DMS79 treated with DMSO at 0.1 percent for 48 hours (cell line): ENCODE results near the gene AHRR.
A peak's percentile ranks its signal among the peaks of the same experiment; 100 is the strongest.
"Not testable (repeated sequence)": the region's sequence is repeated elsewhere in the genome, so short reads cannot be mapped to it uniquely, and the experiment has no call there.

ENCODE experiments used
- DNase-seq: peaks from one replicate; lab custom pipeline; 2025; lab: John Stamatoyannopoulos, UW

AHRR gene

DNA sequence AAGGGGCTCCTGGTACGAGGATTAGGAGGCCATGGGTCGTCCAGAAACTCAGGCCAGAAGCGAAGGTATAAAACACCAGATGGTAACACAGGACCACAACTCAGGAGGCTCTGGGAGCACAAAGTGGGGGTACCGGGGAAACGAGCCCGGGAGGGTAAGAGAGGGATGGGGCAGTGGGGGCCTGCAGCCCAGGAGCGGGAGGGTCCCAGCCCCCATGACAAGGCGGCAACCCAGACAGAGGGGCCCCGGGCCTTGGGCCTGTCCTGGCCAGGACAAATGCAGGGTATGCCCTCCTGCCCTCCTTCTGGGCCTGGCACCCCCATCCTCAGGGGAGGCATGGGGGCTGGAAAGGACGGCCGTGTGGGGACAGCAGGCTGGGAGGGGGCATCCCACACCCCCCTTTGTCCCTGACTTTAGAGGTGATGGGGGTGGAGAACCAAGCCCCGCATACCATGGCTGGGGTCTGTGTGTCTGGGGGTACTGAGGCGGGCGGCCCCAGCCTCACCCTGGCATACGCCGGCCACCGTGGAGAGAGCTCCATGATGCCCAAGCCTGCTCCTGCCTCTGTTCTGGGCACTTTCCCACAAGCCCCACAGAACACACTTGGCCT lies 74.5 kb downstream of the AHRR start:
- DNase-seq = no peak

- no peak for DNase-seq
Observed at GRCh38 chr5:396531-396961, 75.0 kb downstream of the AHRR start.

- not testable (repeated sequence) for DNase-seq
Observed at GRCh38 chr5:398141-398474, 76.6 kb downstream of the AHRR start.

DNA sequence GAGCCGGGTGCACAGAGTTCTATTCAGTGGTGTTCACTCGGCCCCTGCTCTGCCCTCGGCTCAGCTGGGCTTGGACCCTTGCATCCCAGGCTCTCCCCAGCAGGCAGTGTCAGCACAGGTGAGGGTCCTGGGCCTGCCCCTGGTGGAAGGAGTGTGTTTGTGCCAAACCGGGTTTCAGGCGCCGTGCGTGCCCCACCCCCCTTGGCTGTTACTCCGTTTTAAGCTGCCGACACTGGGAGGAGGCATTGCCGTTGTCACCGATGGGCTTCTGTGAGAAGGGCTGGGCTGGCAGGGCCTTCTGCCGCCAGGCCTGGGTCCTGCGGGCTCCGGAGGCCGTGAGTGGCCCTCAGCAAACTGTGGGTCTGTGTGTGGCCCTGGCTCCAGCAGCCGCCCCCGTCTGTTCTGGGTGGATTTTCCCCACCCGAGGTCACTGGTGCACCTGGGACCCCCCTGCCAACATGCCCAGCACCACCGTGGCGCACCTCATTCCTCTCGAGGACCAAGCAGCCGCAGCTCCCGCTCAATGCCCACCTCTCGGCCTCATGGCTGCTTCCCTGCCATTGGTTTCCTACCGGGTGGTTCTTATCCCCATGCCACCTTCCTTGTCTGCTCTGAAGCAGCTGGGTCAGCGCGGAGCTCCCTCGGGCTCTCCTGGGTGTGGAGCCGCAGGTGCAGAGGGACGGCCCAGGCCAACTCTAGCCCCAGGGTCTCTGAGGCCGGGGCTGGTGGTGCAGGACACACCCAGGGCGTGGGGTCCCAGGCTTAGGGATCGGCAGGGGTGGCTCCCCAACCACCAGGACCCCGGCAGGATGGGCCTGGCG lies 77.2 kb downstream of the AHRR start:
- DNase-seq = no peak

- DNase-seq = peak; percentile 90
Observed at GRCh38 chr5:399296-400281, 78.1 kb downstream of the AHRR start.

DNA sequence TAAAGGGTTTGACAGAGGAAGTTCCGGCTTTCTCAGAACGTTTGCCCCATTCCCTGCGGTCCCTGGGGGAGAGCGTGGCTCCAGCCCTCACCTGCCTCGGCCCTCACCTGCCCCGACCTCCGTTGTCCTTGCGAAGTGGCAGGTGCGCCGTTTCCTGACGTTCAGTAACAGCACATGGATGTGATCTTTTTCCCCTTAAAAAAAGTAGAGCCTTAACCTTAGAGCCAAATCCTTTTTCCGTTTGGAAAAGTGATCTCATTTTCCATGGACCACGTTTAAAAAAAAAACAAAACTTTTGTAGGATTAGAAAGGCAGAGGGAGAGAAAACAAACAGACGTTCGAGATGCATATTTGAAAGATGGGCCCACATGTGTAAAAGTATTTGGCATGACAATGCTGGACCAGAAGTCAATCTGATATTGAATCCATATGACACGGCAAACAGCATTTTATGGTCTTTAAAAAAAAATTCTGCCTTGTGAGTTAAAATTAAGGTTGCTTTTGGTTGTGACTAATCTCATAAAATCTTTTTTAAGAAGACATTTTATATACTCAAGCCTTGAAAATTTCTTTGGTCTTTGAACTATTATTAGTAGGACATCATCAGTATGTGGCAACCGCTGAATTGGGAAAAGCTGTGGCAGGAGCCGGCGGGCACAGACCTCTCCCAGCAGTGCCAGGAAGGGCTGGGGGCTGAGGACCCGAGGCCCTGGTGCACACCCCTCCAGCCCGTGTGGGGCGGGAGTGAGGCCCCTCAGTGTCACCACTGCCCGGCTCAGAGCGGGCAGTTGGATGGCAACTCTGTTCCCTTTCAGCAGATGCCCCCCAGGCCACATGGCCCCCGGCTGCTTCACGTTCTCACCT lies 79.0 kb downstream of the AHRR start:
- no peak for DNase-seq

DNA sequence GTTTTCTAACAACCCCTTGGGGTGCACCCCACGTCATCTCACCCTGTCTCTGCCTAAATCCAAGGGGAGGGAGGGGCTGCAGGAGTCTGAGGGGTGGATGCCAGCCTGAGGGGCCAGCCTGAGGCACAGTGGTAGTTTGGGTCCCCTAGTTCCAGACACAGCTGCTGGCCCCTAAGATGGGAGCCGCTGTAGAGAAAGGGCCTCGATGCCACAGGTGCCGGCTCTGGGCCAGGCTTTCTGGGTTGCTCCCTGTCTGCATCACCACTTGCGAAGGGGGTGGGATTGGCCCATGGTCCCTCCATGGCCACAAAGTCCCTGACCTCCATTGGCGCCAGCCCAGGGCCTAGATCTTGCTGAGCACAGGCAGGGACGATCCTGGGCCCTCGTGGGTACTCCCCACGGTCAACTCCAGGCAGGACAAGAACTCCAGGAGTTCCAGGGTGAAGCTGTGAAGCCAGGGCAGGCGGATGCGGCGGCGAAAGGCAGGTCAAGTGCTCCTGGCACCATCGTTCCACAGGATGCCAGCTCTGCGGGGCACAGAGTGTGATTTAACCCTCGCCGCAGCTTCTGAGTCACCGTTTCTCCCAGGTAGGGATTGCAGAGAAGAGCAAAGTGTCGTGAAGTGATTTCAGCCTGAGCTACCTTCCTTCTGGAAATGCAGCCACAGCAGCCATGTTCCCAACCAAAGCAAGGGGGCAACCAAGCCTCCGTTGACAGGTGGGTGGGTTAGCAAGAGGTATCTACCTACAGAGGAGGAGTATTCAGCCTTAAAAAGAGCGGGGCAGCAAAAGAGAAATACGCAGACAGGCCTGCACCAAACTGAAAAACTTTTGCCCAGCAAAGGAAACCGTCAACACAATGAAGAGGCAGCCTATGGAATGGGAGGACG lies 79.9 kb downstream of the AHRR start:
- DNase-seq = no peak

DNA sequence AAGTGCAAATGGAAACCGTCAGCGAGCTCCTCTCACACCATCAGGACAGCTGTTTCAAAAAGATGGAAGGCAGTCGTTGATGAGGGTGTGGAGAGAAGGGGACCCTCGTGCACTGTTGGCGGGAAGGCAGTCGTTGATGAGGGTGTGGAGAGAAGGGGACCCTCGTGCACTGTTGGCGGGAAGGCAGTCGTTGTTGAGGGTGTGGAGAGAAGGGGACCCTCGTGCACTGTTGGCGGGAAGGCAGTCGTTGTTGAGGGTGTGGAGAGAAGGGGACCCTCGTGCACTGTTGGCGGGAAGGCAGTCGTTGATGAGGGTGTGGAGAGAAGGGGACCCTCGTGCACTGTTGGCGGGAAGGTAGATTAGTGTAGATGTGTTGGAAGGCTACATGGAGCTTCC lies 80.7 kb downstream of the AHRR start:
- DNase-seq = not testable (repeated sequence)

- DNase-seq = no peak
Observed at GRCh38 chr5:402615-403359, 81.3 kb downstream of the AHRR start.

DNA sequence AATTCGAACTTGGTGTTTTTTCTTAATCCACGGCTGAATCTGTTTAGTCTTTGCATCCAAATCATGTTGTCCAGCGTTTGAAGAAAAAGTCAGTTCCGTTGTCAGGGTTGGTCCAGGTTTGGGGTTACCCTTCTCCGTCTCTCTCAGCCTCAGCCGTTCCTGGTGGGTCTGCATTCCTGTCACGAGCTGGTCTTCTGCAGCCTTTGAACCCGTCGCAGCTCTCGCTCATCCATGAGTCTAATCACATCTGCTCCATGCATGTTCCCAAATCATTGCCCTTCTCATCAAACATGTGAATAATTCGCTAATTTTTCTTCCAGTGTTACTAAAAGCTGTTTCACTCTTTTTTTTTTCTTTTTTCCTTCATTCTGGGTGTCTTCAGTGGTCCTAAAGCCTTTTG lies 82.5 kb downstream of the AHRR start:
- no peak for DNase-seq

DNA sequence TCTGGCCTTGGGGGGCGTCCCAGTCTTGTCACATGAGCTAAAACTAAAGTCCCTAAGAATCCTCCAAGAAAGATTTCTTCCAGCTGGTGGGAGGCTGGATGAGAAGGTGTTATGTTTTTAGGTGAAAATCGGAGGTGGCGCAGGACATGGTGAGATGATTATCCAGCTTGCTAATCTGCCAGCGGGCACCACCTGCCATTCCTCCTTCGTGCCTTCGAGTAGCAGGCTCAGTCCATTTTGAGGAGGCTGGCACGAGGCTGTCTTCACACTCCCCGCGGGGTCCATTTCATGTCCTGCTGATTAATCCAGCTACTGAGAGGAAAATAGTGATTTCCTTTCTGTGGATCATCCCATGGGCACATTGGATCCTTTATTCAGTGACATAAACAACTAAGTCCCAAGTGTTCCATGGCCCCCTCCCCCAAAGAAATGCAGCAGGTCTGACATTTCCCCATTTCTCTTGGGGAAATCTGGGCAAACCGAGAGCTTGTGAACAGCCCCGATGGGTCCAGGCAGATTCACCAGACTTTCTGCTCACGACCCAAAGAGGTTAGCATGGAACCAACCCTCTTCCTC lies 83.2 kb downstream of the AHRR start:
- no peak for DNase-seq

DNA sequence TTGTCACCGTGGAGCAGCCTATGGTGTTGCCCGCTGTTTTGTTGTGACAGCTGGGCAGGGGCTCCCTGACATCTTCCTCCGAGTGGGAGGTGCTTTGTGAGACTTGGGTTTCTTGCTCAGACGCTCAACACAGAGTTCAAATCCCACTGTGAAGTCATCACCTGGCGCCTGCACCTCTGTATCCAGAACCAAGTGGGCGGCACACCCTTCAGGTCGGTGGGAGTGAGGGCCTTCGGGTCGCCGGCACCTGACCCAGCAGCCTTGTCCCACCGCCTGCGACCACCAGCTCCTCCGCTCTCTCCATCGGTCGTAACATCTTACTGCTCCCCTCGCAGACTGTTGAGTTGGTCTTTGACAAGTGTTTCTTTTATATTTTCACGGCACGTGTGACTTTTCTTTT lies 83.9 kb downstream of the AHRR start:
- DNase-seq = no peak

GRCh38 chr5:406041-406440 lies 84.5 kb downstream of the AHRR start:
- DNase-seq = no peak

GRCh38 chr5:407051-407450 lies 85.5 kb downstream of the AHRR start:
- no peak for DNase-seq

DNA sequence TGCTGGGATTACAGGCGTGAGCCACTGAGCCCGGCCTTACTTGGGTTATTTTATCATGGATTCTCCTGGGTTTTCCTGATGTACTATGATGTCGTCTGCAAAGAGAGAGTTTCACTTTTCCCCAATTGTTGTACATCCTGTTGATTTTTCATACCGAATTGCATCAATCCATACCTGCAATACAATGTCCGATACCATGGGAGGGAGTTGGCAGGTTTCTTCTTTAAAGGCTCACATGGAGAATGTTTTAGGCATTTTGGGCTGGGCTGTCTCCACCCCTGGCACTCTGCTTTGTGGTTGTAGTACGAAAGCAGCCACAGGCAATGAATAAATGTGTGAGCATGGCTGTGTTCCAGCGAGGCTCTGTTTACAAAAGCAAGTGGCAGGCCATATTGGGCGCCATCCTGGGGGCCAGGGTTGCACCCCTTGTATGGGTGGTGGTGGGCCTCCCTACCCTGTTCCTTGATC lies 86.3 kb downstream of the AHRR start:
- DNase-seq = no peak

- no peak for DNase-seq
Observed at GRCh38 chr5:410911-411517, 89.5 kb downstream of the AHRR start.

DNA sequence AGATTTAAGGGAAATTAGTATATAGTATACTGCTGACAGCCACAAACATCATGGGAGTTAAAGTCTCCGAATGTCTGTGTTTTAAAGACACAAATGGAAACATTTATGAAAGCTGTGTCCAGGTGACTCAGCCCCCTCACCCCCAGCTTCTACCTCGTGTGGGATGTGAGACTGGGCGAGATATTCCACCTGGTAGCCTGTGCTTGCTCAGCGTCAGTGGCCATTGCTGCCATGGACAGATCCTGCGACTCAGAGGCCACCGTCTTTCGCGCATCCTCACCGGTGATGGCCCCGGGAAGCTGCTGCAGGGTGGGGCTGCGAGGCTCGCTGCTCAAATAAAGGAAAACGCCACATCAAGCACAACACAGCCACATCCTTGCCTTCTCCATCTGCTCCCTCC lies 90.2 kb downstream of the AHRR start:
- DNase-seq = no peak

GRCh38 chr5:414991-415927 lies 93.7 kb downstream of the AHRR start:
- not testable (repeated sequence) for DNase-seq
